GM18502 (cell line): ENCODE measurements around the gene ABCC3.

Experiments used
- ATAC-seq: cut with Tn5 transposase; IDR thresholded peaks from one replicate; pipeline ENCODE4 v1.9.1; 2021; ENCODE audit warnings: mild to moderate bottlenecking; ENCODE audit not compliant: unreplicated experiment, poor library complexity

The ABCC3 gene

DNA sequence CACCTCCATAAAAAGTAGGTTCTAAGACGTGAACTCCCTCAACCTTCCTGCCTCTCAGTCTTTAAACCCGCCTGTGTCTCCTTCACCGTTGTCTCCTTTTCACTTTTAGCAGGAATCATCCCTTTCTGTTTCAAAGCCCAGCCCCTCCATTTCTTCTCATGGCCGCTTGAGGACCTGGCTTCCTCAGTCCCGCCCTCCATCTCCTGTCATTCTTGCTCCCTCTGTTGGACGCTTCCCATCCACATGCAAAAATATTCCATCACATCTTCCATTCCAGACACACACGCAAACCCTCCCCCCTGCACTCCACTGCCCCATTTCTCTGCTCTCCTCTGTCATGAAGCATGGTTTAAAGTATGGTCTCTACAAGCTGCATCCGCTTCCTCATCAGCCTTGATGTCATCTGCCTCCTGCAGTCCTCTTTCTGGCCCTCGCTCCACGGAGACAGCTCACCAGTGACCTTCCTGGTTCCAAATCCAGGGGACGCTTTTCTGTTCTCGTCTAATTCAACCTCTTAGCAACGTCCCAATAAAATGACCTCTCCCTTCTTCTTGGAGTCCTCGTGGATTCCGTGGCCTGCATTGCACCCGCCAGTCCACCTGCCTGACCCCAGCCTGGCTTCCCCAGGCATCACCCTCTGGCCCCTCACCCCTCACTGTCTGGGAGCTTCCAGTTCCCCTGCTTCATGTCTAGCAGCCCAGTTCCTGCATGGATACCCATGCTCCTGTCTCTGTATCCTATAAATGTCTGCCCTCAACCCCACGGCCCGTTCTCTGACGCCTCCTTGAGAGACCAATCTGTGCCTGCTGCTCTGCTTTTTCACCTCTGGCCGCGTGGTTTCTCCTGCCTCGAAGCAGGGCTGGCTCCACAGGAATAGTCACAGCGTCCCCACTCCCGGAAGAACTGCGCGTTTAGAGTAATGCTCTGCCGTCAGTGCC lies 46.9 kb downstream of the ABCC3 start:
- ATAC-seq, result no peak

DNA sequence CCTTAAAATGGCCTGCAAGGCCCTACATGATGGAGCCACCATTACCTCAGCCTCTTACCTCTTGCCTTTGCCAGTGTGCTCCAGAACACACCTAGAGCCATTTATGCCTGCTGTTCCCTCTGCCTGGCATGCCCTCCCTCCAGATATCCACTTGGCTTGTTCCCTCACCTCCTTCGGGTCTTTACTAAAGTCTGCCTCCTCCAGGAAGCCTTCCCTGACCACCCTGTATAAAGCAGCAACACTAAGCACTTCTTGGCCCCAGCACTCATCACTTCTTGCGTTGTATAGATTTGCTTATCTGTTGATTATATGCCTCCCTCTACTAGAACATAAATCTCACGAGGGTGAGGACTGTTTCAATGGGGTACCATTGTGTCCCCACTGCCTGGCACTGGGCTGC lies 47.8 kb downstream of the ABCC3 start:
- no peak for ATAC-seq

DNA sequence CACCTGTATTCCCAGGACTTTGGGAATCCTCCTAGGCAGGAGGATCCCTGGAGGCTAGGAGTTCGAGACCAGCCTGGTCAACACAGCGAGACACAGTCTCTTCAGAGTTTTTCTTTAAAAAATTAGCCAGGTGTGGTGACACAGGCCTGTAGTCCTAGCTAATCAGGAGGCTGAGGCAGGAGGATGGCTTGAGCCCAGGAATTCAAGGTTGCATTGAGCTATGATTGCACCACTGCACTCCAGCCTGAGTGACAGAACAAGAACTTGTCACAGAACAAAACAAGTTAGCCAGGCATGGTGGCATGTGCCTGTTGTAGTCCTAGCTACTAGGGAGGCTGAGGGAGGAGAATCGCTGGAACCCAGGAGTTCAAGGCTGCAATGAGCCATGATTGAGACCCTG lies 48.3 kb downstream of the ABCC3 start:
- ATAC-seq, result no peak

DNA sequence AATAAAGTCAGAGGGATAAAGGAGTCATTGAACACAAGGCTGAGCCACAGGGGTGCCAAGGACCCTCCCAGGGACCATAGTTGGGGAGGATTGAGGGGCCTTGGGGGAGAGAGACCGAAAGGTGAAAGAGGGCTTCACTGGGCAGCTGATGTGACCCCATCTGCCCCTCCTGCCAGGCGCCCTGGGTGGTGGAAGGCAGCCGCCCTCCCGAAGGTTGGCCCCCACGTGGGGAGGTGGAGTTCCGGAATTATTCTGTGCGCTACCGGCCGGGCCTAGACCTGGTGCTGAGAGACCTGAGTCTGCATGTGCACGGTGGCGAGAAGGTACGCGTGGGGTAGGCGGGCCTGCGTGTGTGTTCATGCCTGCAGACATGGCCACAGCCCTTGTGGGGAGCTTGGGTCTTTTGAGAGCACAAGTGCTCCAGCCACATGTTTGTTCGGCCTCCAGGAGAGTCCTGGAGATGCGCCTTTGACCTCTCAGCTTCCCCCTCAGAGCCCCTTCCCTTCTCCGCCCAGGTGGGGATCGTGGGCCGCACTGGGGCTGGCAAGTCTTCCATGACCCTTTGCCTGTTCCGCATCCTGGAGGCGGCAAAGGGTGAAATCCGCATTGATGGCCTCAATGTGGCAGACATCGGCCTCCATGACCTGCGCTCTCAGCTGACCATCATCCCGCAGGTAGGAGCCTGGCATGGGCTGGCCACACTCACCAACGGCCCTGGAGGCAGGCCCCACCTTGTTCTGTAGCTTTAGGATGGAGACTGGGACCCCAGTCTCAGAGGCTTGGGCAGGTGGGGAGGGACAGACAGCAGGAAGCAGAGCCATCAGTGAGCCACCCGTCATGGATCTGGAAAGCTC lies 49.0 kb downstream of the ABCC3 start:
- ATAC-seq, result no peak

DNA sequence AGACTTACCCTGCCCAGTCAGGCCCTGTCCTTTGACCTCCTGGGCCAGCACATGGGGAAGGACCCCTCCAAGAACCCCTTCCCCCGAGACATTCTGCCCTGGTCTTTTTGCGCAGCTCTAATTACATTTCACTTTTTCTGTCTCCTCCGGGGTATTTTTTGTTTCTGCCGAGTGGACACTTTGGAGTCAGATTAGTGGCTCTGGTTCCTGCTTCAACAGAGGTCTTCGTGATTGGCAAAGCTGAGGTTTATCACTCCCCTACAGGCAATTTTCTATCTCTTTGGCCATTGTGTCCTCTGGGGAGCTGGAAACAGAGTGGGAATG lies 49.6 kb downstream of the ABCC3 start:
- ATAC-seq, result no peak

DNA sequence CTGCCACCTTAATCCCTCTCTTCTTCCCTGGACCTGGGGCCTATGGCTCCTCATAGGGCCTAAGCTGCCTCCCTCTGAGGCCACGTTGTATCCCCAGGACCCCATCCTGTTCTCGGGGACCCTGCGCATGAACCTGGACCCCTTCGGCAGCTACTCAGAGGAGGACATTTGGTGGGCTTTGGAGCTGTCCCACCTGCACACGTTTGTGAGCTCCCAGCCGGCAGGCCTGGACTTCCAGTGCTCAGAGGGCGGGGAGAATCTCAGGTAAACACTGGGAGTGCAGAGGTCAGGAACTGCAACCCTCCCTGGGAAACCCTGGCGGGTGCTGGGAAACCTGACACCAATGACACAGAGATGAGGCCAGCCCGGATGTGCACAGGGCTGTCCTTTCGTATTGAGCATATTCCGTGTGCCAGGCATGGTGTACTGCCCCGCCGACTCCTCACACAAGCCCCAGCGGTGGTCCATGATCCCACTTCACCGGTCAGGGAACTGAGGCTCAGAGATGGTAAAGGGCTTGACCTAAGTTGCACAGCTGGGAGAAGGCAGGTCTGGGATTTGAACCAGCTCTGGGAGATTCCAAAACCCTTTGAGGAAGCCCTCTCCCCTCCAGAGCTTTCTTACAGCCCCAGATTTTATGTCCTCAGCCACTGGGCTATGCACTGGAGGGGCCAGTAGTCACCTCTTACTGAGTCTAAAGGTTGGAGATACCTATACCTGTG lies 50.1 kb downstream of the ABCC3 start:
- no peak for ATAC-seq

DNA sequence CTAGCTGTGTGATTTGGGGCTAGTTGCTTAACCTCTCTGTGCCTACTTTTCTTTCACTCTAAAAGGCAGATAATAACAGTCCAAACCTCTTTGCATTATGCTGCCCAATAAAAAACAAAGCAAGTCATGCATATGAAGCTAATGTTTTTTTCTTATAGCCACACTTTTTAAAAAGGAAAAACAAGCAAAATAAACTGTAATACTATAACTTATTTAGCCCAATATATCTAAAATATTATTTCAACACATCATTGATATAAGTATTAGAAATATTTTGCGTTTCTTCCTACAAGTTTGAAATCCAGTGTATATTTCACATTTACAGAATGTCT lies 50.6 kb downstream of the ABCC3 start:
- ATAC-seq, result no peak

DNA sequence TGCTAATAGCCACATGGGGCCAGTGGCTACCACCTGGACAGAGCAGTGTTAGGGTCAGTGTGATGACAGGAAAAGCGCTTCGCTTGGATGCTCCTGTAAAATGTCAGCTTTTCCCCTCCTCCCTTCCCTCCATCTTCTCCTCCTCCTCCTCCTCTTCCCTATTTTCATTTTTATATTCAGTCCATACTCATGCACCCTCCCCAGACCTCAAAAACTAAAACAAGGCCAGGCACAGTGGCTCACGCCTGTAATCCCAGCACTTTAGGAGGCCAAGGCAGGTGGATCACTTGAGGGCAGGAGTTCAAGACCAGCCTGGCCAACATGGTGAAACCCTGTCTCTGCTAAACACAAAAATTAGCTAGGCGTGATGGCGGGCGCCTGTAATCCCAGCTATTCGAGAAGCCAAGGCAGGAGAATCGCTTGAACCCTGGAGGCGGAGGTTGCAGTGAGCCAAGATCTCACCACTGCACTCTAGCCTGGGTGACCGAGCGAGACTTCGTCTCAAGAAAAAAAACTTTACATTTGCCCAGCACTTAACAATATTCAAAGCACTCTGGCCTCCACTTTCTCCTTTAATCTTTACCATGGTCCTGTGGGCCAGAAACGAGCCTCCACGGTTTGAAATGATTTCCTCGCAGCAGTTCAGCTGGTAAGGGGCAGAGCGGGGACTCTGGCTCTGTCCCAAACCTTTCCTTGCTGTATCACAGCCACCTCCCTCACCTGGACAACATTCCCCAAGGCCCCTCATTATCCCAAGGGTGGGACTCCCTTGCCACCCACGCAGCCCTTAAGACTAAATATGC lies 51.2 kb downstream of the ABCC3 start:
- no peak for ATAC-seq

DNA sequence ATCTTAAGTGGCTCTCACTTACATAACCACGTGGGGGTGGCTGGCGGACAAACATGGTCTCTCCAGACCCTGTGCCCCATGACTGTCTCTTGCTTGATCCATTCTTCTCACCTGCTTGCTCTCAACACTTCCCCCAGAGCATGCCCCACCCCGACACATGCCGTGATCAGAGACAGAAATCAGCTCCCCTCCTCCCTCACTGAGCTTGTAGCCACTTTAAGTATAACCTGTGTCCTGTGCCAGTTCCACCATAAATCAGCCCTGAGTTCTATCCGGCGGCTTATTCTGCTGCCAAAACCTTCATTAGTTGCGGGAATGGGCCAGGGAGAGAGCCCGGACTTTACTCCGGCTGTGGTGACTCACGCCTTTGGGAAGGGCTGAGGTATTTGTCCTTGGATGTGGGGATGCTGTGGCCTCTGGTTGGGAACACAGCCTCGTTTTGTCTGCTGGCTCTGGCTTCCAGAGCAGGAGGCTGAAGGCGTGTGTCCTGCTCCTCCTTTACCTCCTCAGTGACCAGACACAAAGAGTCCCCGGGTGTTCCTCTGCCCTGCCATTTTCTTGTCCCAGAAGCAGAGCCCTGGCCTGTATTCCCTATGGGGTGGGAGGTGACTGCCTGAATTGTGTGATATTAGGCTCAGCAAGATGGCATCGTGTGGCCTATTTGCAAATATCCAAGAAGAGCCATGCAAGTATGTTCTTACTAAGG lies 52.0 kb downstream of the ABCC3 start:
- ATAC-seq, result no peak

DNA sequence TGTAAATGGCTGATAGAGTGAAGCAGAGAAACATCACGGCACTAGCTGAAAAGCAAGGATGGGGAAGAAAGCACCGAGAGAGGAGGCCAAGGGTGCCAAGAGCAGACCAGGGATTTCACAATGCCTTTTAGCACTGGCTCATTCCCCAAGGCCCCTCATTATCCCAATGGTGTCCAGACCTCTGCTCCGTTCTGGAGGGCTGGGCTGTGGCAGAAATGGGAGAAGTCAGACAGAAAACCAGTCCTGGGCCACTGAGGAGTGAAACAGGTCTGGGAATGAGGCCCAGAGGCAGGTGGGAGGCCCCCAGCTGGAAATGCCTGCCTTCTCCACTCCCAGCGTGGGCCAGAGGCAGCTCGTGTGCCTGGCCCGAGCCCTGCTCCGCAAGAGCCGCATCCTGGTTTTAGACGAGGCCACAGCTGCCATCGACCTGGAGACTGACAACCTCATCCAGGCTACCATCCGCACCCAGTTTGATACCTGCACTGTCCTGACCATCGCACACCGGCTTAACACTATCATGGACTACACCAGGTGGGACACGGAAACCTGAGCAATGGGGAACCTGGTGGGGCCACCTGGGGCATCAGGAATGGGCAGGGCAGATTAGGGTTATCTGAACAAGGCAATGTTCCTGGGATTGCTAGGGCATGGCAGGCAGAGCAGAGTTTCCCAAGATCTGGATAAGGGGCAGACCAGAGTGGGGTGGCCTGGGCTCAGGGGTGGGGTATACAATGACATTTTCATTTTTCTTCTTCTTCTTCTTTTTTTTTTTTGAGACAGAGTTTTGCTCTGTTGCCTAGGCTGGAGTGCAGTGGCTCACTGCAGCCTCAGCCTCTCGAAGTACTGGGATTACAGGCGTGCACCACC lies 52.8 kb downstream of the ABCC3 start:
- ATAC-seq, result no peak

DNA sequence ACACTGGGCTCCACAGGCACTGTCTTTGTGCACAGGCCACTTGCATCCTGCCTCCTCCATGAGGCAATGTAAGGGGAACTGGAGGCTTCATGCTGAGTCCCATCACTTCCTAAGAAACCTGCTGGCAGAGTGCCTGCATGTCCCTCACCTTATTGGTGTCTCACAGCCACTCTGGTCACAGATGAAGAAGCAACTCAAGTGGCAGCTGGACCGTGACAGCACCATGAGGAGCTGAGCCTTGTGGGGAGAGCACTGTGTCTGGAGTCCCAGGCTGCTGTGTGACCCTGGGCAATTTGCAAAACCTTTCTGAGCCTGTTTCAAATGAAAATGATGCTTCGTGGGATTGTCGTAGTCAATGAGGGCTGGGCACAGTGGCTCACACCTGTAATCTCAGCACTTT lies 53.6 kb downstream of the ABCC3 start:
- ATAC-seq, result no peak

DNA sequence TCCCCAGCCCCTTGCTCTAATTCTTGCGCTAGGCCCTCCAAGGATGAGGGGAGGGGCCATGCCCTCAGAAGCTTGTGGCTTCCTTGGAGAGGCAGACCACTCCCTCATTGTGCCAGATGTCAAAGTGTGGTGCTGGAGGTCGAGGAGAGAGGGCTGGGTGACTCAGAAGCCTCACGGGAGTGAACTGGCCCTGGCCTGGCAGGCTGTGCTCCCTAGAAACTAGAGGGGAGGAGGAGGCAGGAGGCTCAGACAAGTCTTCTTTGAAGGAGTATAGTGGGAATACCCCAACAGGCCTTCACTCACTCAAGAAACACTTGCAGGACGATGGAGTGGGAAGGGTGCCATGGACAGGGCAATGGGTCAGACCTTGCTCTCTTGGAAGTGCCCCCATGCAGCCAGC lies 54.6 kb downstream of the ABCC3 start:
- no peak for ATAC-seq

DNA sequence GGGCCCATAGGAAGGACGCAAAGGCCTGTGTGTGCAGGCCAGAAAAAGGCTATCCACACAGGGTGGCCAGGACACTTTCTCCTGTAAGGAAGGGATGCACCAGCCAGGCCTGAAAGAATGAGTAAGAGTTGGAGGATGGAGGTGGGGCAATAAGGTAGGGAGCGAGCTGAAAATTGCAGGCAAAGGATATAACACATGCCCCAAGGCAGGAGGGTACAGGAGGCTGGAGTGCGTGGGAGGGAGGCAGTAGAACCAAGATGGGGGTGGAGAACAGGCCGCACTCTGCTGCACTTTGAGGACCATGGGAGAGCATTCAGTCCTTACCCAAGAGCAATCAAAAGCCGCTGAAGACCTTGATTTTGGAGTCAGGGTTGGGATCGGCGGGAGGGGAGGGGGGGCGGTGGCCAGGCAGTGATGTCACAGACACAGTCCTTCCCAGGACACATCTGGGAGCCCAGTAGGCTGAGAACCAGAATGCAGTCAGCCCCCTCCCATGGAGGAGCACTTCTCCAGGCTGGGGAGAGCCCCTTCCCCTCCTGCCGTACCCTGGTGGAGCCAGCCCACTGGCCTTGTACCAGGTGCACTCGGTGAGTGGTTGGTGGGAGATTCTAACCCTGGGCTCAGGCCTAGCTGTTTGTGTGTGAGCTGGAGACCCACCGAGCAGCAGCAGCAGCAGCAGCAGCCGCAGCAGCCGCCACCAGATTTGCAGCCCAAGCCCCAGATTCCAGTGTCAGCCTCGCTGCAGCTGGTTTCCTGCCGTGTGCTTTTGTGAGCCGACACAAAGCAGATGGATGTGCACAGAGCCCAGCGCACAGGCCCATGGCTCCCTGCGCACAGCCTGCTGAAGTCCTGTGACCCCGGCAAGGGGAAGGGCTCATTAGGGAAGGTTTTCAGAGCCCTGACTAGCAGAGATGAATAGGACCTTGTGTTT lies 55.5 kb downstream of the ABCC3 start:
- no peak for ATAC-seq

DNA sequence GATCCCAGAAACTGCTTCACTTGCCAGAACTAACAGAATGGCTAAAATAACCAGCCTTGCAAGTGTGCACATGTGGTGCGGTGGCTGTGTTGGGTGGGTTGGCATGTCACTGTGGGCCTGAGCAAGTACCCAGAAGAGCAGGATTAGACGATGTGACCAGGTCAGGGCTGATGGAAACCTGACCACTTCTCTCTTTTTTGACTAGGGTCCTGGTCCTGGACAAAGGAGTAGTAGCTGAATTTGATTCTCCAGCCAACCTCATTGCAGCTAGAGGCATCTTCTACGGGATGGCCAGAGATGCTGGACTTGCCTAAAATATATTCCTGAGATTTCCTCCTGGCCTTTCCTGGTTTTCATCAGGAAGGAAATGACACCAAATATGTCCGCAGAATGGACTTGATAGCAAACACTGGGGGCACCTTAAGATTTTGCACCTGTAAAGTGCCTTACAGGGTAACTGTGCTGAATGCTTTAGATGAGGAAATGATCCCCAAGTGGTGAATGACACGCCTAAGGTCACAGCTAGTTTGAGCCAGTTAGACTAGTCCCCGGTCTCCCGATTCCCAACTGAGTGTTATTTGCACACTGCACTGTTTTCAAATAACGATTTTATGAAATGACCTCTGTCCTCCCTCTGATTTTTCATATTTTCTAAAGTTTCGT lies 56.3 kb downstream of the ABCC3 start:
- ATAC-seq, result no peak

DNA sequence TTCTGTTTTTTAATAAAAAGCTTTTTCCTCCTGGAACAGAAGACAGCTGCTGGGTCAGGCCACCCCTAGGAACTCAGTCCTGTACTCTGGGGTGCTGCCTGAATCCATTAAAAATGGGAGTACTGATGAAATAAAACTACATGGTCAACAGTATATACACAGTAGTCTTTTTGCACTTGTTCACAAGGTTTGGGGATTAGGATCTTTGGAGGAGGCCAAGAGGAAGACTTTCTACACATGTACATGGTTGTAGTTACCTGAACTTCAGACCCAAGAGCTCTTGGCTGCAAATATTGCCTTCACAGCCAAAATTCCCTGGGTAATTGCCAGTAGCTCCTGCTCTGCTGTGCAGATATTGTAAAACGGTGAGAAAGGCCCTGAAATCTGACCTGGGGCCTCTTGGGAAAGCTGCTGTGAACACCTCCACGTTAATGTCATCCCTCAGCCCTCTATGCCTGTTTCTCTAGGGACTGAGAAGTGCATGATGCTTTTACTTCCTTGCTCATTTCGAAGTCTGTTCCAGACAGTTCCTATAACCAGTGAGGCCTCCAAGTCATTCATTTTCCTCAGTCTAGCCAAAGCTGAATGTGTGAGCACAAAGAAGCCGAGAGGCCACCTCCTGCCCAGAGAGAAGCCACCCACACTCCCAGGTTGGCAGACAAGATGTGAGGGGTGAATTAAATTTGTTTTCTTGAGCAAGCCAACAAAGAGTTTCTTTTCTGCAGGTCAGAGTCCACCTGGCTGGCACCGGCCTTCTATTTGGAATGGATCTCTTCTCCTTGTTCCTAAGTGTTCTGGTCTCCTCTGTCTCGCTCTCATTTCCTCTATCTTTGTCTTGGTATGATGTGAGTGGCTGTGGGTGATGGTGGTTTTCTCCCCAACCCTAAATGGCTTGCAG lies 57.1 kb downstream of the ABCC3 start:
- no peak for ATAC-seq

DNA sequence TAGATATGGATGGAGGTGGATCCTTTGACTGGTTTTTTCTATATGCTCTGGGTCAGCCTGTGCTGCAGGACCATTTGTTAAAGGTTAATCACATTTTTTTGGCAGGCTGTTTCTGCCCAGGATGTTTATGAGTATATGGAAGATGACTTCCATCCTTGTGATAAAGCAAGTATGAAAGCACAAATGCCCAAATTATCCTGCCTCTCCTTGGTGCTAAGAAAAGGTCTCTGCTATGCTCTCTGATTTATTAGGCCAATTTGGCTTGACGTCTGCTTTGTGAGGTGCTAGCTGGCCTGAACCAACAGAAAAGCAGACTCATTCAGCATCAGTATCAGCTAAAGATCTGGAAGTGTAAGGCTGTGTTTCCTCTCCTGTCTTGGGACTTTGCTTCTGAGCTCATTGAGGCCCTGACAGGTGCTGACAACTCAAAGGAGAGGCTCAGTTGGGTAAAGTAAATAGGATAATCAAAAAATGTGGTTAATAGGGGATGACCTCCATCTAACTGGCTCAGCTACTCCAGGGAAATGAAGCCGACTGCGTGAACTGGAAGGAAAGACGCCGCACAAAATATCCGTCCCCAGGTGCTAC lies 57.9 kb downstream of the ABCC3 start:
- ATAC-seq, result no peak
